HEK293T (cell line): ENCODE data around the gene NPC1.

Experiments
- CTCF ChIA-PET: fragments of 350-600 bp; formaldehyde crosslinking; extraction: SDS; loops from one replicate; lab custom pipeline; 2021; ENCODE audit warnings: antibody characterized with exemption, inconsistent platforms; lab: Yijun Ruan, JAX
- POLR2A ChIA-PET: fragments of 350-600 bp; formaldehyde crosslinking; extraction: SDS; loops from one replicate; lab custom pipeline; 2020; ENCODE audit warnings: antibody characterized with exemption, inconsistent platforms; lab: Yijun Ruan, JAX
- DNase-seq: peaks from one replicate; pipeline ENCODE4 v3.0.0; 2012; ENCODE audit warnings: mixed read lengths; ENCODE audit errors: extremely low spot score
- ARNT ChIP-seq: fragments of 450-650 bp; IDR thresholded peaks from 2 replicates; pipeline ENCODE4 v1.6.1; 2017; ENCODE audit warnings: mild to moderate bottlenecking
- BHLHE40 ChIP-seq: fragments of 450-650 bp; IDR thresholded peaks from 2 replicates; pipeline ENCODE4 v1.6.1; 2016; ENCODE audit warnings: mild to moderate bottlenecking, moderate library complexity, borderline replicate concordance
- CTBP1 ChIP-seq: fragments of 450-650 bp; IDR thresholded peaks from 2 replicates; pipeline ENCODE4 v1.6.1; 2016; ENCODE audit warnings: borderline replicate concordance
- ELF4 ChIP-seq: fragments of 450-650 bp; IDR thresholded peaks from 2 replicates; pipeline ENCODE4 v1.6.1; 2017; ENCODE audit warnings: antibody characterized with exemption
- FOXA1 ChIP-seq: fragments of 450-650 bp; IDR thresholded peaks from 2 replicates; pipeline ENCODE4 v1.6.1; 2016; ENCODE audit warnings: mild to moderate bottlenecking
- FOXK2 ChIP-seq: fragments of 450-650 bp; IDR thresholded peaks from 2 replicates; pipeline ENCODE4 v1.6.1; 2016; ENCODE audit warnings: mild to moderate bottlenecking
- FOXM1 ChIP-seq: fragments of 450-650 bp; IDR thresholded peaks from 2 replicates; pipeline ENCODE4 v1.6.1; 2017; ENCODE audit warnings: mild to moderate bottlenecking, borderline replicate concordance
- HDGF ChIP-seq: fragments of 450-650 bp; IDR thresholded peaks from 2 replicates; pipeline ENCODE4 v1.6.1; 2017; ENCODE audit warnings: antibody characterized with exemption, borderline replicate concordance
- L3MBTL2 ChIP-seq: fragments of 450-650 bp; conservative IDR thresholded peaks from 2 replicates; pipeline ENCODE4 v1.6.1; 2016; ENCODE audit warnings: mild to moderate bottlenecking
- LEF1 ChIP-seq: fragments of 450-650 bp; IDR thresholded peaks from 2 replicates; pipeline ENCODE4 v1.6.1; 2017; ENCODE audit warnings: mild to moderate bottlenecking, borderline replicate concordance
- NFRKB ChIP-seq: fragments of 450-650 bp; IDR thresholded peaks from 2 replicates; pipeline ENCODE4 v1.6.1; 2016; ENCODE audit warnings: mild to moderate bottlenecking, moderate library complexity
- PKNOX1 ChIP-seq: fragments of 450-650 bp; IDR thresholded peaks from 2 replicates; pipeline ENCODE4 v1.6.1; 2016
- SP1 ChIP-seq: fragments of 450-650 bp; IDR thresholded peaks from 2 replicates; pipeline ENCODE4 v1.6.1; 2017
- SUZ12 ChIP-seq: fragments of 450-650 bp; IDR thresholded peaks from 2 replicates; pipeline ENCODE4 v1.6.1; 2016; ENCODE audit warnings: mild to moderate bottlenecking
- TARDBP ChIP-seq: fragments of 450-650 bp; IDR thresholded peaks from 2 replicates; pipeline ENCODE4 v1.6.1; 2016
- ZNF384 ChIP-seq: fragments of 450-650 bp; IDR thresholded peaks from 2 replicates; pipeline ENCODE4 v1.6.1; 2016

NPC1 gene

GRCh38 chr18:23585897-23586248 is 433 bp downstream of the NPC1 start:
- POLR2A ChIA-PET, result interaction anchor here (0.9 to 1.2 kb wide), 4 partner anchors 44 to 109 kb away, joined by 3 read pairs; no protein-coding TSS in a partner anchor
- no peak for DNase-seq
- no peak for TF ChIP-seq HDGF
- no peak for TF ChIP-seq SUZ12
- TF ChIP-seq CTBP1, result no peak
- no peak for TF ChIP-seq SP1
- TF ChIP-seq TARDBP, result no peak
- no peak for TF ChIP-seq FOXA1
- no peak for TF ChIP-seq NFRKB
- no peak for TF ChIP-seq ARNT
- TF ChIP-seq FOXM1, result no peak
- no peak for TF ChIP-seq FOXK2
- no peak for TF ChIP-seq PKNOX1
- TF ChIP-seq ELF4, result no peak
- TF ChIP-seq BHLHE40, result no peak
- no peak for TF ChIP-seq ZNF384
- TF ChIP-seq LEF1, result no peak
- no peak for TF ChIP-seq L3MBTL2
- CTCF ChIA-PET, result interaction anchor here (0.5 to 1.8 kb wide), 6 partner anchors 11 to 200 kb away, joined by 3 to 12 read pairs (median 4); no protein-coding TSS in a partner anchor

- ChIA-PET POLR2A (interaction anchor here (0.6 to 1.2 kb wide), 6 partner anchors 43 to 110 kb away, joined by 3 read pairs; no protein-coding TSS in a partner anchor), CTCF (interaction anchor here (0.5 to 2.0 kb wide), 7 partner anchors 12 to 200 kb away, joined by 3 to 12 read pairs (median 4); no protein-coding TSS in a partner anchor)
- DNase-seq, result peak; percentile 34
- TF ChIP-seq ZNF384, result no peak
- TF ChIP-seq TARDBP, result no peak
- no peak for TF ChIP-seq FOXM1
- no peak for TF ChIP-seq ELF4
- TF ChIP-seq NFRKB, result no peak
- no peak for TF ChIP-seq L3MBTL2
- TF ChIP-seq CTBP1, result no peak; the same call in 1 of the 2 replicates
- no peak for TF ChIP-seq FOXK2
- TF ChIP-seq HDGF, result no peak
- no peak for TF ChIP-seq ARNT
- no peak for TF ChIP-seq LEF1
- TF ChIP-seq PKNOX1, result no peak
- TF ChIP-seq BHLHE40, result no peak
- no peak for TF ChIP-seq SP1
- TF ChIP-seq FOXA1, result no peak
- no peak for TF ChIP-seq SUZ12
These were observed 1.1 kb downstream of the NPC1 start for GRCh38 chr18:23585007-23585871.

GRCh38 chr18:23584019-23584983 is 2.0 kb downstream of the NPC1 start:
- TF ChIP-seq FOXK2 (no peak), HDGF (no peak), TARDBP (no peak), CTBP1 (no peak), FOXA1 (no peak), LEF1 (no peak), ELF4 (no peak), BHLHE40 (no peak), L3MBTL2 (no peak), SP1 (no peak), ZNF384 (no peak), FOXM1 (no peak), SUZ12 (no peak), ARNT (no peak), NFRKB (no peak), PKNOX1 (no peak)
- CTCF ChIA-PET, result interaction anchor here (1.5 to 2.0 kb wide), 5 partner anchors 13 to 86 kb away, joined by 3 to 12 read pairs (median 5); no protein-coding TSS in a partner anchor
- DNase-seq, result no peak
- POLR2A ChIA-PET, result interaction anchor here (0.6 to 0.8 kb wide), 2 partner anchors 57 to 110 kb away, joined by 3 read pairs; no protein-coding TSS in a partner anchor

GRCh38 chr18:23583071-23583865 is 3.0 kb downstream of the NPC1 start:
- TF ChIP-seq L3MBTL2 (no peak), ARNT (no peak), FOXA1 (no peak), LEF1 (no peak), CTBP1 (no peak), BHLHE40 (no peak), FOXM1 (no peak), ELF4 (no peak), TARDBP (no peak), PKNOX1 (no peak), SUZ12 (no peak), HDGF (no peak), FOXK2 (no peak), ZNF384 (no peak), NFRKB (no peak), SP1 (no peak)
- no peak for DNase-seq
- ChIA-PET POLR2A (no interaction called here), CTCF (interaction anchor here (2.0 kb wide), 1 partner anchor 20 kb away, joined by 5 read pairs; no protein-coding TSS in a partner anchor)
